ENCODE data around the gene MRPL39.

- TF ChIP-seq CTCF (conservative IDR thresholded peaks at IDR 0.05) (no peak), ZFX (IDR thresholded peaks at IDR 0.05) (no peak)
Measured at GRCh38 chr21:25615880-25616279, 8.6 kb upstream of the MRPL39 start.

Measured in C4-2B (cell line).